HepG2 (cell line): ENCODE data around the gene S1PR2. TPM values are rescaled to one million over a fixed set of nuclear protein-coding genes. Genes with fewer than 3 reads are reported as not detected.

Experiments used
- CBX2 ChIP-seq, 2 experiments: fragments of 200-600 bp in 1 of 2; sonication (generic); formaldehyde crosslinking in 1 of 2; IDR thresholded peaks; 2 replicates each; pipeline versions ENCODE4 v1.7.0 to v1.8.1; 2018 to 2022; ENCODE audit warnings: low read depth in 2 of 2, low read length in 1 of 2, mild to moderate bottlenecking in 1 of 2, missing genetic modification reagents in 1 of 2
- CEBPB ChIP-seq: IDR thresholded peaks from 2 replicates; pipeline ENCODE4 v1.6.1; 2011; ENCODE audit warnings: low read depth, low read length, improper control_type of control experiment, borderline replicate concordance
- CSRNP2 ChIP-seq: sonication (generic); formaldehyde crosslinking; conservative IDR thresholded peaks from 2 replicates; pipeline ENCODE4 v1.8.0; 2022; ENCODE audit warnings: low read depth, missing genetic modification reagents
- EED ChIP-seq: sonication (generic); formaldehyde crosslinking; IDR thresholded peaks from 2 replicates; pipeline ENCODE4 v1.5.0; 2020; ENCODE audit warnings: mild to moderate bottlenecking, missing genetic modification reagents
- FOXO1 ChIP-seq: sonication (generic); formaldehyde crosslinking; IDR thresholded peaks from 2 replicates; pipeline ENCODE4 v1.4.0; 2020; ENCODE audit warnings: missing genetic modification reagents
- GFI1 ChIP-seq: sonication (generic); formaldehyde crosslinking; IDR thresholded peaks from 2 replicates; pipeline ENCODE4 v1.5.0; 2020; ENCODE audit warnings: missing genetic modification reagents, mild to moderate bottlenecking, borderline replicate concordance
- HDAC2 ChIP-seq: sonication (generic); formaldehyde crosslinking; IDR thresholded peaks from 2 replicates; pipeline ENCODE4 v1.4.0; 2020; ENCODE audit warnings: missing genetic modification reagents
- HIVEP1 ChIP-seq: sonication (generic); formaldehyde crosslinking; IDR thresholded peaks from 2 replicates; pipeline ENCODE4 v1.4.0; 2020; ENCODE audit warnings: mild to moderate bottlenecking, missing genetic modification reagents
- HNF1B ChIP-seq: sonication (generic); formaldehyde crosslinking; IDR thresholded peaks from 2 replicates; pipeline ENCODE4 v1.5.1; 2020; ENCODE audit warnings: mild to moderate bottlenecking, moderate library complexity, missing genetic modification reagents
- JUNB ChIP-seq: sonication (generic); formaldehyde crosslinking; IDR thresholded peaks from 2 replicates; pipeline ENCODE4 v1.8.0; 2022; ENCODE audit warnings: missing genetic modification reagents, mild to moderate bottlenecking, borderline replicate concordance
- PAXIP1 ChIP-seq: sonication (generic); formaldehyde crosslinking; conservative IDR thresholded peaks from 2 replicates; pipeline ENCODE4 v1.4.0; 2020; ENCODE audit warnings: mild to moderate bottlenecking, missing genetic modification reagents, moderate library complexity
- REL ChIP-seq: sonication (generic); formaldehyde crosslinking; conservative IDR thresholded peaks from 2 replicates; pipeline ENCODE4 v1.8.0; 2022; ENCODE audit warnings: mild to moderate bottlenecking, missing genetic modification reagents, moderate library complexity
- RORA ChIP-seq: sonication (generic); formaldehyde crosslinking; IDR thresholded peaks from 2 replicates; pipeline ENCODE4 v1.5.0; 2020; ENCODE audit warnings: mild to moderate bottlenecking, missing genetic modification reagents, moderate library complexity
- ZEB1 ChIP-seq: IDR thresholded peaks from 2 replicates; pipeline ENCODE4 v1.6.1; 2012; ENCODE audit warnings: mild to moderate bottlenecking, low read depth, inconsistent platforms; ENCODE audit not compliant: insufficient replicate concordance
- ZNF136 ChIP-seq: sonication (generic); formaldehyde crosslinking; IDR thresholded peaks from 2 replicates; pipeline ENCODE4 v1.8.1; 2022; ENCODE audit warnings: low read depth, mild to moderate bottlenecking, moderate library complexity, missing genetic modification reagents
- ZNF263 ChIP-seq: sonication (generic); formaldehyde crosslinking; IDR thresholded peaks from 2 replicates; pipeline ENCODE4 v1.4.0; 2020; ENCODE audit warnings: missing genetic modification reagents
- ZNF557 ChIP-seq: sonication (generic); formaldehyde crosslinking; IDR thresholded peaks from 2 replicates; pipeline ENCODE4 v1.4.0; 2020; ENCODE audit warnings: missing genetic modification reagents
- ZNF564 ChIP-seq: sonication (generic); formaldehyde crosslinking; IDR thresholded peaks from 2 replicates; pipeline ENCODE4 v1.8.1; 2023; ENCODE audit warnings: mild to moderate bottlenecking, missing genetic modification reagents
- ZNF674 ChIP-seq: sonication (generic); formaldehyde crosslinking; IDR thresholded peaks from 2 replicates; pipeline ENCODE4 v1.5.0; 2020; ENCODE audit warnings: low read depth, mild to moderate bottlenecking, missing genetic modification reagents
- ZNF816 ChIP-seq: sonication (generic); formaldehyde crosslinking; IDR thresholded peaks from 2 replicates; pipeline ENCODE4 v1.8.0; 2022; ENCODE audit warnings: missing genetic modification reagents, mild to moderate bottlenecking, borderline replicate concordance
- ZNF83 ChIP-seq: sonication (generic); formaldehyde crosslinking; IDR thresholded peaks from 2 replicates; pipeline ENCODE4 v1.4.0; 2020; ENCODE audit warnings: missing genetic modification reagents, mild to moderate bottlenecking, borderline replicate concordance
- ZSCAN29 ChIP-seq: sonication (generic); formaldehyde crosslinking; conservative IDR thresholded peaks from 2 replicates; pipeline ENCODE4 v1.4.0; 2020; ENCODE audit warnings: mild to moderate bottlenecking, missing genetic modification reagents
- polyA plus RNA-seq, 8 experiments: library from polyadenylated mRNA; depleted of rRNA in 3 of 8; stranded (reverse) in 7 of 8; unstranded in 1 of 8; fragments of >200 nt; fragmentation: Illumina TruSeq in 4 of 8; extraction: Trizol in 4 of 8; gene quantifications; 2 replicates each; pipeline versions ENCODE4 v1.2.1 to v1.2.3, GENCODE V29; 2011 to 2016; ENCODE audit warnings: low read depth in 4 of 8, missing spikeins in 1 of 8, mixed read lengths in 1 of 8; ENCODE audit not compliant: insufficient read depth in 1 of 8
- total RNA-seq, 5 experiments: library from RNA; depleted of rRNA; stranded (reverse); fragments of >200 nt; fragmentation: Illumina TruSeq; extraction: Trizol; gene quantifications; 2 replicates each; pipeline ENCODE4 v1.2.3, GENCODE V29; 2016; ENCODE audit warnings: low read depth in 1 of 5

S1PR2 gene
- total and polyA plus RNA-seq, 2 of the 13 experiments (the other 11 are each of a cell fraction or from before 2014, with no cell fraction given), result 0.91 to 1.3 TPM

GRCh38 chr19:10270616-10271394 lies 39.7 kb upstream of the S1PR2 start, which contains the start of gene ICAM1 (continued):
- TF ChIP-seq CSRNP2 (CRISPR knock-in tag) (no peak), HIVEP1 (CRISPR knock-in tag) (peak; percentile 94), FOXO1 (no peak; the same call in 1 of the 2 replicates), GFI1 (CRISPR knock-in tag) (peak; percentile 88), HDAC2 (peak; percentile 84), ZEB1 (no peak), REL (no peak), JUNB (CRISPR knock-in tag) (peak; percentile 30; the same call in 1 of the 2 replicates), RORA (CRISPR knock-in tag) (no peak), ZNF263 (CRISPR knock-in tag) (peak; percentile 62), ZSCAN29 (CRISPR knock-in tag) (peak; percentile 98), EED (no peak), ZNF674 (CRISPR knock-in tag) (no peak), HNF1B (CRISPR knock-in tag) (peak; percentile 79), ZNF816 (CRISPR knock-in tag) (peak; percentile 93; the same call in 1 of the 2 replicates), ZNF564 (CRISPR knock-in tag) (peak; percentile 93), CEBPB (peak; percentile 29; the same call in 1 of the 2 replicates), ZNF136 (CRISPR knock-in tag) (0 out of 2 replicates have a peak, but pooled peaks have one; percentile 22), CBX2 (IDR thresholded peaks at IDR 0.05; ENCODE audit: low read depth, low read length) (no peak), CBX2 (CRISPR knock-in tag; IDR thresholded peaks at IDR 0.05; ENCODE audit: low read depth) (no peak), ZNF557 (CRISPR knock-in tag) (no peak), PAXIP1 (CRISPR knock-in tag) (peak; percentile 75), ZNF83 (CRISPR knock-in tag) (no peak)
